Measurements from ENCODE around the gene FAM186B.

DNA sequence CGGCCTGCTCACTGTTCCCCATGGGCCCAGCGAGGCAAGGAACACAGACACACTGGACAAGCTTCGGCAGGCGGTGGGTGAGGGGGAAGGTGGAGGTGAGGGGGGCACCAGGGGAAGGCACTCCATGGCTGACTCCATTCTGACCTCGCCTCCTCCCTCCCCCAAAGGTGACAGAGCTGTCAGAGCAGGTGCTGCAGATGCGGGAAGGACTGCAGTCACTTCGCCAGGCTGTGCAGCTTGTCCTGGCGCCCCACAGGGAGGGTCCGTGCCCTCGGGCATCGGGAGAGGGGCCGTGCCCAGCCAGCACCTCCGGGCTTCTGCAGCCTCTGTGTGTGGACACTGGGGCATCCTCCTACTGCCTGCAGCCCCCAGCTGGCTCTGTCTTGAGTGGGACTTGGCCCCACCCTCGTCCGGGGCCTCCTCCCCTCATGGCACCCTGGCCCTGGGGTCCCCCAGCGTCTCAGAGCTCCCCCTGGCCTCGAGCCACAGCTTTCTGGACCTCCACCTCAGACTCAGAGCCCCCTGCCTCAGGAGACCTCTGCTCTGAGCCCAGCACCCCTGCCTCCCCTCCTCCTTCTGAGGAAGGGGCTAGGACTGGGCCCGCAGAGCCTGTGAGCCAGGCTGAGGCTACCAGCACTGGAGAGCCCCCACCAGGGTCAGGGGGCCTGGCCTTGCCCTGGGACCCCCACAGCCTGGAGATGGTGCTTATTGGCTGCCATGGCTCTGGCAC lies 48.1 kb downstream of the FAM186B start:
- TF ChIP-seq, protein P1, sequence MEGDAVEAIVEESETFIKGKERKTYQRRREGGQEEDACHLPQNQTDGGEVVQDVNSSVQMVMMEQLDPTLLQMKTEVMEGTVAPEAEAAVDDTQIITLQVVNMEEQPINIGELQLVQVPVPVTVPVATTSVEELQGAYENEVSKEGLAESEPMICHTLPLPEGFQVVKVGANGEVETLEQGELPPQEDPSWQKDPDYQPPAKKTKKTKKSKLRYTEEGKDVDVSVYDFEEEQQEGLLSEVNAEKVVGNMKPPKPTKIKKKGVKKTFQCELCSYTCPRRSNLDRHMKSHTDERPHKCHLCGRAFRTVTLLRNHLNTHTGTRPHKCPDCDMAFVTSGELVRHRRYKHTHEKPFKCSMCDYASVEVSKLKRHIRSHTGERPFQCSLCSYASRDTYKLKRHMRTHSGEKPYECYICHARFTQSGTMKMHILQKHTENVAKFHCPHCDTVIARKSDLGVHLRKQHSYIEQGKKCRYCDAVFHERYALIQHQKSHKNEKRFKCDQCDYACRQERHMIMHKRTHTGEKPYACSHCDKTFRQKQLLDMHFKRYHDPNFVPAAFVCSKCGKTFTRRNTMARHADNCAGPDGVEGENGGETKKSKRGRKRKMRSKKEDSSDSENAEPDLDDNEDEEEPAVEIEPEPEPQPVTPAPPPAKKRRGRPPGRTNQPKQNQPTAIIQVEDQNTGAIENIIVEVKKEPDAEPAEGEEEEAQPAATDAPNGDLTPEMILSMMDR (conservative IDR thresholded peaks at IDR 0.05; ENCODE audit: low read depth in 2 of 2) = no peak
- TF ChIP-seq, protein P2, sequence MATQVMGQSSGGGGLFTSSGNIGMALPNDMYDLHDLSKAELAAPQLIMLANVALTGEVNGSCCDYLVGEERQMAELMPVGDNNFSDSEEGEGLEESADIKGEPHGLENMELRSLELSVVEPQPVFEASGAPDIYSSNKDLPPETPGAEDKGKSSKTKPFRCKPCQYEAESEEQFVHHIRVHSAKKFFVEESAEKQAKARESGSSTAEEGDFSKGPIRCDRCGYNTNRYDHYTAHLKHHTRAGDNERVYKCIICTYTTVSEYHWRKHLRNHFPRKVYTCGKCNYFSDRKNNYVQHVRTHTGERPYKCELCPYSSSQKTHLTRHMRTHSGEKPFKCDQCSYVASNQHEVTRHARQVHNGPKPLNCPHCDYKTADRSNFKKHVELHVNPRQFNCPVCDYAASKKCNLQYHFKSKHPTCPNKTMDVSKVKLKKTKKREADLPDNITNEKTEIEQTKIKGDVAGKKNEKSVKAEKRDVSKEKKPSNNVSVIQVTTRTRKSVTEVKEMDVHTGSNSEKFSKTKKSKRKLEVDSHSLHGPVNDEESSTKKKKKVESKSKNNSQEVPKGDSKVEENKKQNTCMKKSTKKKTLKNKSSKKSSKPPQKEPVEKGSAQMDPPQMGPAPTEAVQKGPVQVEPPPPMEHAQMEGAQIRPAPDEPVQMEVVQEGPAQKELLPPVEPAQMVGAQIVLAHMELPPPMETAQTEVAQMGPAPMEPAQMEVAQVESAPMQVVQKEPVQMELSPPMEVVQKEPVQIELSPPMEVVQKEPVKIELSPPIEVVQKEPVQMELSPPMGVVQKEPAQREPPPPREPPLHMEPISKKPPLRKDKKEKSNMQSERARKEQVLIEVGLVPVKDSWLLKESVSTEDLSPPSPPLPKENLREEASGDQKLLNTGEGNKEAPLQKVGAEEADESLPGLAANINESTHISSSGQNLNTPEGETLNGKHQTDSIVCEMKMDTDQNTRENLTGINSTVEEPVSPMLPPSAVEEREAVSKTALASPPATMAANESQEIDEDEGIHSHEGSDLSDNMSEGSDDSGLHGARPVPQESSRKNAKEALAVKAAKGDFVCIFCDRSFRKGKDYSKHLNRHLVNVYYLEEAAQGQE (IDR thresholded peaks at IDR 0.05; ENCODE audit: unreplicated experiment) = no peak
- TF ChIP-seq EZH2phosphoT487 (IDR thresholded peaks at IDR 0.05; ENCODE audit: unreplicated experiment) (no peak), POLR2AphosphoS5 (IDR thresholded peaks at IDR 0.05; ENCODE audit: low read depth) (no peak), EZH2 (IDR thresholded peaks at IDR 0.05; ENCODE audit: low read depth, unreplicated experiment) (no peak), STAT1 (IDR thresholded peaks at IDR 0.05; ENCODE audit: unreplicated experiment) (no peak), ZNF331 (CRISPR knock-in tag; IDR thresholded peaks at IDR 0.05; ENCODE audit: low read depth) (no peak), JUNB (IDR thresholded peaks at IDR 0.05; ENCODE audit: unreplicated experiment) (no peak), CREB1 (CRISPR knock-in tag; IDR thresholded peaks at IDR 0.05; ENCODE audit: low read depth) (no peak), NANOG (IDR thresholded peaks at IDR 0.05; ENCODE audit: borderline replicate concordance) (no peak)
- TF ChIP-seq, protein P3, sequence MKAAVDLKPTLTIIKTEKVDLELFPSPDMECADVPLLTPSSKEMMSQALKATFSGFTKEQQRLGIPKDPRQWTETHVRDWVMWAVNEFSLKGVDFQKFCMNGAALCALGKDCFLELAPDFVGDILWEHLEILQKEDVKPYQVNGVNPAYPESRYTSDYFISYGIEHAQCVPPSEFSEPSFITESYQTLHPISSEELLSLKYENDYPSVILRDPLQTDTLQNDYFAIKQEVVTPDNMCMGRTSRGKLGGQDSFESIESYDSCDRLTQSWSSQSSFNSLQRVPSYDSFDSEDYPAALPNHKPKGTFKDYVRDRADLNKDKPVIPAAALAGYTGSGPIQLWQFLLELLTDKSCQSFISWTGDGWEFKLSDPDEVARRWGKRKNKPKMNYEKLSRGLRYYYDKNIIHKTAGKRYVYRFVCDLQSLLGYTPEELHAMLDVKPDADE (IDR thresholded peaks at IDR 0.05) = no peak

Measured in GM23338 (cell line).